Non-pigmented ciliary epithelial cell (primary cell): Measurements from ENCODE around the gene LYPD6B.

ENCODE experiments used
- DNase-seq: peaks from one replicate; pipeline ENCODE4 v3.0.0-alpha.2; 2010; ENCODE audit warnings: low read depth

Gene LYPD6B

DNA sequence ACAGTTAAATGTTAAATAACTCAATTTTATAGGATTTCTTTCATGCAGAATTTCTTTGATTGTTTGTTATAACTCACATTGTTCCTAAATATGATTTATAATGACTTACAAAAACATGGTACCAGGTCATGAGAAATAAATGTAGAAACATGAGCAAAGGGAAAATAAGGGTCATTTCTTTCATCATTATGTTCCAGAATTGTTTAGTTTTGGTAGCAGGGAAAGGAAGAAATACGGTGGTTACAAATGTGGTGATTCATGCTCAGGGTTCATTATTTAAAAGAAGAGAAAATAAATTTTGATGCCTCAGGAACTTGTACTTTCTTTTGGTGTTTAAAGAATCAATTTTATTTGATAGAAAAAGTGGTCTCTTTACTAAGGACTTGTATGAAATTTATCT lies 4.4 kb downstream of the LYPD6B start:
- DNase-seq: no peak

DNA sequence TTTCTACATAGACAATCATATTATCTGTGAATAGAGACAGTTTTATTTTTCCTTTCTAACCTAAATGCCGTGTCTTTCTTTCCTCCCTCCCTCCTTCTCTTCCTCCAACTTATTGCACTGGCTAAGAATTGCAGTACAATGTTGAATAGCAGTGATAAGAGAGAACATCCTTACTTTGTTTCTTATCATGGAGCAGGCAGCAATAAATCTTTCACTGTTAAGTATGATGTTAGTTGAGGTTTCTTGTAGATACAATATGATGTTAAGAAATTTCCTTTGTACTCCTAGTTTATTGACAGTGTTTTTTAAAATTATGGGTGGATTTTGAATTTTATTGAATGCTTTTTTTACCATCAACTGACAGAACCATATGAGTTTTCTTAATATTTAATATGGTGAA lies 6.0 kb downstream of the LYPD6B start:
- no peak for DNase-seq

DNA sequence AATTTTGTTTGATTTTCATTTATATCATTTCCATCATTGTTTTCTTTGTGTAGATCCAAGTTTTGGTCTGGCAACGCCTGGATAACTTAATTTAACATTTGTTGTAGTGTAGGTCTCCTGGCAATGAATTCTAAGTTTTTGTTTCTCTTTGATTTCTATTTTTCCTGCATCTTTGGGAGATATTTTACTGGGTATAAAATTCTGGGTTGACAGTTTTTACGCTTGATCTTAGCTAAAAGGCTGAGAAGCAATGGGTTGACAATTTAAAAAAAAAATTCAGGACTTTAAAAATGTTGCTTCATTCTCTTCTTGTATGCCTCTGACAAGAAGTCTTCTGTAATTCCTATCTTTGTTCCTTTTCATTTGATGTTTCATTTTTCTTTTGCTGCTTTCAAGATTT lies 8.6 kb downstream of the LYPD6B start:
- no peak for DNase-seq

DNA sequence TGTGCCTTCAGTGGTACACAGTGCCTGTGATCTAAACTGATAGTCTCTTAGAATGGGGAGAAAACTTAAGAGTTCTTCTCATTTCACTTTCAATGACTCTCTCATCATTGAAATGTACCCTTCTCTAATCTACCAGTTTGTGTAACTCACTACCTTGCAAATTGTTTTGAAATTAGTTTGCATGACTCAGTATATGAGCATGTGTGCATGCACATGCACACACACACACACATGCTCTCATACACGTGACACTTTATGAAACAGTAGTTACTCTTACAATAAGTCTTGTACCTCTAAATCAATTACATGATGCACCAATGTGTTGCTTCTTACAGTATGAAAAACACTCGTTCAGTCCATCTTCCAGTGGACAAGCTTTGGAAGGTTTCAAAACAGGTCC lies 10.6 kb downstream of the LYPD6B start:
- DNase-seq: peak; percentile 22

DNA sequence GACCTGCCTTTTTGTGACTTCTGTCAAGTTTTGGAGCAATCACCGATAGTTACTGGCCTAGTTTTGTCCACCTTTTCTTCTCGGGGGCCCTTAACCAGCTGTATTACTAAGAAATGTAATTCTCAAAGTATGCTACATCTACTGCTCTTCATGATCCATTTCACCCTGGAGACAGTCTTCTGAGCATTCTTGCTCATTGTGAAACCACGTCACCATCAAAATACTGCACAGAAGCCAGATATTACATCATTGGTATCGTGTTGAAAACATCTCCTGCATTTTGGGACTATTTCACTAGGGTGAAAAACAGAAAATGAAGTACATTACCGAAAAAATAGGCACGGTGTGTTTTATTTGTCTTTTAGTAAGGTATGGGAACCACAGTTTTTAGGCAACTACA lies 11.7 kb downstream of the LYPD6B start:
- peak; percentile 36 for DNase-seq

DNA sequence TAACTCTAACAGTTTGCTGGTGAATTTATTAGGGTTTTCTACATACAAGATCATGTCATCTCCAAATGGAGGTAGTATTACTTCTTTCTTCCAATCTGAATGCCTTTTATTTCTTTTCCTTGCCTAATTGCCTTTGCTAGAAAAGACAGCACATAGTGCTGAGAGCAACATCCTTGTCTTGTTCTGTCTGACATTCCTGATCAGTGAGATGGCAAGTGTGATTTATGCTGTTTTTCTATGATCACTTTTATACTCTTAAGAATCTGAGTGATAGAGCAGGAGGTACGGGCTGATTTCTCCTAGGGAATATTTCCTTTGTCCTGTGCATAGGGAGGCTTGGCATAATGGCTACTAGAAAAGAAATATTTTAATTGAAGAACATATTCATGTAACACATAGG lies 17.3 kb downstream of the LYPD6B start:
- no peak for DNase-seq

DNA sequence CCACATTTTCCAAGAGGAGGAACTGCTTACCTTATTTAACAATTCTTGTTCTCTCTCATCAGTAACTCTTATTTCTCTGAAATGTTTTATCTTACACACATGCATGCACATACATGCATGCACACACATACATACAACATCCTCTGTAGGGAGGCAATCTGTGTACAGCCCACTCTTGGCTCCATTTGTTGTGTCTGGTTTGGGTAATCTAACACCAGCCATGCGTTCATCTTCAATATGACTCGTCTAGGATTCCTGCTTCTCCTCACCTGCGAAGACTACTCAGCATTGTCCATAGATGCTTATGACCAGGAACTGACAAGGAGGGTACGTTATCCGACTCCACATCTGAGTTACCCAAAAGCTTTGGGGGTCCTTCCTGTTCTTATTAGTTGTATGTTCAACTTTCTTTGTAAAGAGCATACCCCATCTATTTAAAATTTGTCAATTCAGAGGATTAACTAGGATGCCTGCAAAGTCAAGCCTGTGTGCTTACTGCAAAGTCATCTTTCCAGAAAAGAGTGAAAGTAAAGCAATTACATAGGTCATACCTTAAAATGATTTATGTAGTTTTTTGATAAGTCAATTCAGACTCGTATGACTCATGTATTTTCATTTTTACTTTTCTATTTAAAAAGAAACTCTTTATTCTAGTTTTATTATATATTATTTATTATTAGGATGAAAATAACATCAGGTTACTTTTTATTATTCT lies 18.2 kb downstream of the LYPD6B start:
- DNase-seq: no peak

DNA sequence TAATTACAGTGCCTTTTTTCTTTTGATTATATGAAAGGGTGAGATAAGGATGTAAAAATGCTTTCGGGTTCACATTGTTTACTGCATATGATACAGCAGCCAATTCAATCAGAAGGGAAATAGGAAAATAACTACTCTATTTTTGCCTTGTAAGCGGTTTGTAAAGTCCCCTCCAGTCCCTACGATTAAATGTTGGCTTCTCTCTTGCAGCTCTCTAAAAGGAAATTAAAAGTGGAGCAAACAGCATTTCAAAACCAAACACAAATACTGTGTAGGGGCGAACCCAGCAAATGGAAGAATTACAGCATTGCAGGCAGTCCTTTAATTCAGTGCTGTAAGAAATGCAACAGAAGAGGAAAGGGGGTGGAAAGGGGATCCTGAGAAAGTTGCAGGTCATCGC lies 18.9 kb downstream of the LYPD6B start:
- no peak for DNase-seq

DNA sequence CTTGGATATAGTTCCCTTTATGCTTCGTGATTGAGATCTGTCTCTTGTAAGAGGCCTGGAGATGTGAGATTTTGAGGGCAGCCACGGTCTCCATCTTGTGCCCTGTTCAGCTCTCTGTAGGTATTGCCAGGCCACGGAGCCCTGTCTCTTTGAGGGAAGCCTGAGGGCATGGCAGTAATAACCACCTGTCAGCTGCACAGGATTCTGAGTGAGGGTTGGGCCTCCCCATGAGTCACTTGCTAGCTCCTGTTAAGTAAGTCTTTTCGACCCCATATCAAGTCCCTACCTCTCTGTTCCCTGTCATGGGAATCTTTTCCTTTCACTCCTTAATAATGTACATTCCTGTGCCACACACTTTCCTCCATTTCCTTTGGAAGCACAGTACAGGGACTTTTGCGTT lies 20.4 kb downstream of the LYPD6B start:
- DNase-seq: no peak

DNA sequence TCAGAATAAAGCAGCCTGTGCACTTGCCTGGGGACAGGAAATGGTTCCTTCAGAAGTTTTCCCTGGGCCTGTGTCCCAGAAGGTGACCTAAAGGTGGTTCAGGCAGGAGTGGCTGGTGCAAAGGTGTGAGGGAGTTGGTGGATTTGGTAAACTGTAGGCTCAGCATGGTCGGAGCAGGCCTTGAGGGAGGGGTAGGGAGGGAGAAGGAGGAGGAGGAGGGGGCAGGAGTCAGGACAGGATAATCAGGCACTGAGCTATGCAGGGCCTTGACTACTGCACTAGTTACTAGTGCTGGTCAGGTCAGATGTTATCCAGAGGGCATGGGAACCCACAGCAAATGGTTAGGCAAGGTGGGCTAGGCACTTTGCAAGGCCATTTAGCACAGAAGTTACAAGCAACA lies 21.3 kb downstream of the LYPD6B start:
- no peak for DNase-seq

DNA sequence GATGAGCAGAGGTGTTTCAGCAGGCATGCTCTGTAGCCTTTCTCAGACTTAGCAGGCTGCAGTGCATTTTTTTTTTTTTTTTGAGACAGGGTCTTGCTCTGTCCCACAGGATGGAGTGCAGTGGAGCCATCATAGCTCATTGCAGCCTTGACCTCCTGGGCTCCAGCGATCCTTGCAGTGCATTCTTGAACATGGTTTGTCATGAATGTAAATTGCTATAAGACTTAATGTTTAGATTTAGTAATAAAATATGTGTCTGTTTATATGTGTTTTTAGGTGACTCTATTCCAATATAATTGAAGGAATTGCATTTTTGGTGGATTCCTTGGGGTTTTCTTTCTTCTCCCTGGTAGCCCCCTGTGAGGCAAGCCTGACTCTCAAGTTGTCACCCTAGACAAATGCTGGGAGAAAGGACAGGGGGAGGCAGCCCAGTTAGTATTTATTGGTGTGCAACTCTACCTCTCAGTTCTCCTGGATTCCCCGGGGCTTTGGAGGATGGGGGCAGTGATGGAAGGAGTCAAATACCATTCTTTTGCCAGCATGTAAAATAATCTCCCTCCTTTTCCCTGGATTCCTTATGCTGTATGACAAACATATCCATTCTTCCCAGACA lies 22.7 kb downstream of the LYPD6B start:
- DNase-seq: no peak

DNA sequence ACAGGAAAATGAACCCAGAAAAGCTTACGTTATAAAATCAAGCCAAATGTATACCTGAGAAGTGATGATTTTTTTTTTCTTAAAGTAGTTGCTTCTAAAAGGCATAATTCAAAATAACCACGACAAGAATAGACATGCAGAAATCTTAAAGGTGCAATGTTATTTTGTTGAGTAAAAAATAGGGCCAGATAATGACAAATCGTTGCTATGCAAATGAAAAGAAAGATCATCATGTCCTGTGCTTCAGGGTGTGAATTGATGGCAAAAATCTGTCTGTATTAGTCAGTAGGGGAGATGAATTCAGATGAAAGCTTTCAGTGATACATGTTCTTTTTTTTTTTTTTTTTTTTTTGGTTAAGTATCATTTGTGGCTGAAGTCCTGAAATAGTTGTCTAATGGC lies 24.0 kb downstream of the LYPD6B start:
- no peak for DNase-seq

DNA sequence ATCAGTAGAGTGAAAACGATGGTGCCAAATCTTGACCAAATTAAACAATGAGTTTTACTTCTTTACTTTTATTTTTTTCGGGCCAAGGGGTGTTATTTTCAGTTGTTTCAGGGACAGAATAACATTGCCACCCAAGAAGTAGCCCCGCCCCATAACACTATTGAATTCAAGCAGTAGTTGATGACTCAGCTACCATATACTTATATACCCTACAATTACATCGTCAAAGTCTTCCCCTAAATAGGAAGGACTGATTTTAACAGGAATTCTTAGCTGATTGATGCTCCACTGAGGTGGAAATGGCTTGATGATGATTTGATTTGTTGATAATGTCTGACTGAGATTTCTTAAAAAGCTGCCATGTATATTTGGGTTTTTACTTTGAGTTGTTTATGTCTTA lies 24.7 kb downstream of the LYPD6B start:
- no peak for DNase-seq

DNA sequence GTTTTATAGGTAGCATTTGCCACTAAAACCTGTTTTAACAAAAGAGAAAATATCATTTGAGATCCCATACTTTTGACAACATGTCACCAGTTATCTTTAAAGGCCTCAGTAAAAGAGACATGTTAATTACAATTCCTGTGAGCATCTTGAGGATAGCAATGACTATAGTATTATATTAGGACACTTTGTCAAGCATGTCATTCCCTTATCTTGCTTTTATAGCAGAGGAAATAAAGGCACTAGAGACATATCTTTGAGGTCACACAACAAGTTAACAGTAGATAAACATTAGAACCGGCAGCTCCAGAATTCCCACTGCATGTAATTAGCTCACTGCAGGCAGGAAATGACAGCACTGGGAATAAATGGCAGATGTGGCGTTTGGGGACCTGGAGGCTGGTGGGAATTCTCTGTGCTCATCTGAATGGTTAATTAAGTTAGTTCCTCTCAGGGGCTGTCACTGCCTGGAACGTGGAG lies 25.9 kb downstream of the LYPD6B start:
- no peak for DNase-seq

DNA sequence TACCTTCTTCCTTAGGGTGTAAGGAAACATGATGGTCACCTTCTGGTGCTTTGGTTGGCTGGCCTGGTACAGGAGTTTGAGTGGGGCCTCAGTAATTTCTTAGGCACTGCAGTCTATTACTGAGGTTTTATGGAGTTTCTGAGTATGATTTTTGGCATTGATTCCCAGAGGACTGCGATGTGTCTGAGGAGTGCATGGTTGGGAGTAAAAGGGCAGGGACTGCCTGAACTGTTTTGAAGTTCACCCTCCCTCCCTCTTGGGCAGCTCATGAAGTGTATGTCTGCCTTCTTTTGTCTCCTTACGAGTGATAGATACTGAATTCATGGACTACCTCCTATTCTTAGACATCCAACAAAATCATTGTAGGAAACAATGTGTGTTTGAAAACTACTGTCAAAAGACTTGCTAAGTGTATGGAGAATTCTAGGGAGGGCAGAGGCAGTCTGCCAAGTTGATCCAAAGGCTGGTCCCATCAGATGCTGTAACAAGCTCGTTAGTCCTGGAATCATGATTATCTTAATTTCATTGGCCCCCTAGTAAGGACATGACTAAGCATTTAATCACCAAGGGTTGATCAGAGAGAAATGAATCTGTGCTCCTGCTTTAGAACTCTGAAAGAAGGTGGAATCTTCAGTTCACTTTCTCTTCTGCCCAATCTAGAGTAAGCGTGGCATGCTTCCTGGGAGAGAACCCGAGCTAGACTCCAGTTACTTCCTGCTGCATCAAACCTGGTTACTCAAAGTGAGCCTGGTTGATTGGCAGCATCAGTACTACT lies 26.5 kb downstream of the LYPD6B start:
- no peak for DNase-seq

DNA sequence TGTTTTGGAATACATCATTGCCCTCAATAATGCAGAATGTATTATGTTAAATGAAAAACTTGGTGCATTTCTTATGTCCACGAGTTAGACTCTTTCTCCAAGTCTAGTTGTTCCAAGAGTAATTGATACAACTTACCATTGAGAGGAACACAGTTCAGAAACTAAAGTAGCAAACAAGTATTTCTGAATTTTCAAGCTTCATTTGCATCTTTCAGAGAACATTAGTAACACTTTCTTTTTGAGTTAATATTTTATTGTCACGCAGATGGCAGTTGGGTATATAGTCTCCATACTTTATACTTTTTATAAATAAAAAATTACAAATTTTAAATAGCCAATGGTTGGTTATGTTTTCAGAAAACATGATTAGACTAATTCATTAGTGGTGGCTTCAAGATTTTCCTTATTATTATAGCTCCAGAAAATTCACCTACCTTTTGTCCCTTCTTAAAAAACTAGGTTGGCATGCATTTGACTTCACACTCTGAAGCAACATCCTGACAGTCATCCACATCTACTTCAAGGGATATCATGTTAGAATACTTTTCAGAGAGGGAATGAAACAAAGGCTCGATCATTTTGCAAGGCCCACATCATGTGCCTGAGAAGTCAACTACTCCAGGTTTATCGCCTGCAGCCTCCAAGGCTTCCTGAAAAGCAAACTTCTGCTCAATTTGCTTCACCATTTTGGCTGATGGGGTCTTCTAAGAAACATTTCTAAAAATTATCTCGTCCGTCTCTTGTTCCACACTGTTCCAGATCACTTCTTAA lies 29.9 kb downstream of the LYPD6B start:
- DNase-seq: no peak

DNA sequence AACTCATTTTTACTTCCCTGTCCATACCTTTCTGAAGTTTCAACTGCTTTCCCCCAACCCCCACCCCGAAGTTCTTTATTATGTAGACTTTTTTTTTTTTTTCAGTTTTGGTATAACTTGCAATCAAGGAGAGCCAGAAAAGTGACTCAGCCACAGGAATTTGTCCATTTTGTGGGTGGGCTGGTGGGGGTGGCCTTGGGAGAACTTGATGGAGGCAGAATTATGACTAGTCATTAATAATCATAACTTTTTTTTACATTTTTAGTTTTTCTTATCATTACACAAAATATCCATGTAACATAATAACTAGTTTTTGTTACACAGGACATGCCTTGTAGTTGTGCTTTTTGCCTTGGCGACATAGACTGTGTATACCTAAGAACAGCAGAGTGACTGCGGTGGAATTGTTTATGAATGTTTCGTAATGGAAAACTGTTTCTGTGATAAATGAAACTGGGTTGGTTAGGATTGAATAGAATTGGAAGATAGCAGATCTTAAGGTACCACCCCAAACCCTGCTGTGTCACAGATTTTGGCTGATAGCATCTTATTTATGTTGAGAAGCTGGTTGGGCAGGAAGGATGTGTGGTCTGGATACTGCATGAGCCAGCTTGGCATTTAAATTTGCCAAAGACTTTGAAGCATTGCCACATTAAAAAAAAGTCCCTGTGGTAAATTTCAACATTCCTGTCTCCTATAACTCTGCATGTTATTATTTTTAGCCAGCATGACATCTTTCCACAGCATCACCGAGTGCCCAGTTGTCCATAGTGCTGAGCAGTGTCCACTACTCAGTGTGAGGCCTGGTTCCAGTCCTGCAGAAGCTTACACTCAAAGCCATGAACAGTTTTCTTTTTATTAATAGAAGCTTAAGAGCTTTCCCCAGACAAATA lies 30.7 kb downstream of the LYPD6B start:
- peak; percentile 75 for DNase-seq

DNA sequence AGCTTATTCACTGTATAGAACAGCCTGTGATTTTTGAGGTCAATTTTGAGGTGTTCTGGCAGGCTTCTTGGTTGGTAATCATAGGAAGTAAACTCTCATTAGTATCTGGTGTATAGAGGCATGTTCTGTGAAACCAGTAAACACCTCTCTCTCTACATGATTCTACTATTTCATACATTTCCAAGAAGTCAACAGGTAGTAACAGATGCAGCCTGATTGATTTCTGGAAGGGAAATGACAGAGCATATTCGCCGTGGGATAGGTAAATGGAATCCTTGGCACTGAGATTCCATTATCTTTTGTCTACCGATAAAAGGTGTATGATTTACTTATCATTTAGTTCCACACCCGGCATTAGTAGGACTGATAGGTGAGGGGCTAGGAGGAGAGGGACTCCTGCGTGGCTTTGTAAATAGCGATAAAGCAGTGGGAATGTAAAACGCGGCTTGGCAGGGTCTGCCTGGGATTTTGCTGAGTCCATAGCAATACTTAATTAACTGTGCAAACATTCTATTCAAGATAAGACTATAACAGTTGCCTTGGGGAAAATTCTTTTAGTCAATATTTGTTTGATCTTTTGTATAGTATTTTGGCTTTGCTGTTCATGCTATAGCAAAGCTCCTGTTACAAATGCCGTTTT lies 32.3 kb downstream of the LYPD6B start:
- no peak for DNase-seq

DNA sequence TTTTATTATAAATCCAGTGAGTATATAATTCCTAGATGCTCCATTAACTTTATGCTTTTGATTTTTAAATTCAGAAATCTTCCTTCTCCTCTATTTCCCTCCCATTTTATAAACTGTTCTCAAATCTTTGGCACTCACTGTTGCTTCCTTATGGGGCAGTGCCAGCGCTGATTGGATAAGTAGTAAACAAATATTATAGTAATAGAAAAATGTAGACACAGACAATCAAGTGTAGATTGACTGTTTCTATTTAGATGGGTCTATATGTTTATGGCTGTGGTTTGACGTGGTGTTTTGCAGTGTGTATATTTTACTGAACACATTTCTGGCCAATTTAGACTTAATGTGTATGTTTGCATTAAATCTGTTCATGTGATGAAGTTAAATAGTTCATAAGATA lies 36.6 kb downstream of the LYPD6B start:
- DNase-seq: no peak

DNA sequence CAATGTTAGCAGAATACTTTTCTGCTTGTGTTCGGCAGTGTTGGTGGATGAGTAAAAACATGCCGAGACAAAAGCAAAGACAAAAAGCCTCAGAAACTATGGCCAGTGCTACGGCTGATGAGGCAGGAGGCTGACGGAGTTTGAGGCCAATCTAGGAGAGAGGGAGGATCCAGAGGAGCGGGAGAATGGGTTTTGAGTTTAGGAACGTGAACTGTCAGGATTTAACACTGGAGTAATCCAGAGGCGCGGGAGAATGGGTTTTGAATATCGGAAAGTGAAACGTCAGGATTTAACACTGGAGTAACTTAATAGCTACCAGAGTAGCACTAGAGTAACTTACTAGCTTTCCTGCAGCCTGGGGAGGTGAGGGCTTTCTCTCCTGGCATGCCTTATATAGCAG lies 37.4 kb downstream of the LYPD6B start:
- DNase-seq: no peak

DNA sequence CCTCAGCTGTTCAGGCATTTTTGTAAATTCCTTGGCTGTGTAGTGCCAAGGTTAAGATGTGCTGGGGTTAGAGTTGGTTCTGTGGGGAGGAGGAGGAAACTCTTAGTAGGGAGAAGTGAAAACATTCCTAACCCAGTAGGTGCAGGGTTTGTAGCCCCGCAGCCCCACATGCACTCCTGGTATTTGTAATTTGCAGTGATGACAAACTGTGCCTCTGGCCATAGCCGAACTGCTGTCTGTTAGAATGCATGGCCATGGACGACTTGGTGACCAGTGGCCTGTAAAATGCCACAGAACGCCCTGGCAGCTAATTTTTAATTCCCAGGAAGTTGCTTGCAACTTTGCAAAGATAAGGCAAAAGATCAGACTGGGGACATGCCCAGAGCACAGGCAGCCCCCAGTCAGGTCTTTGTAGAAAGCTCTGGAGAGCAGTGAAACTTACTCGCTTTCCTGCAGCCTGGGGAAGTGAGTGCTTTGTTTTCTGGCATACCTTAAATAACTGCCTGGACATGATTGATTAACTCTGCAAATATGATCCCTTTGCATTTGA lies 38.4 kb downstream of the LYPD6B start:
- DNase-seq: no peak
